ENCODE results near the gene MXRA7.

DNA sequence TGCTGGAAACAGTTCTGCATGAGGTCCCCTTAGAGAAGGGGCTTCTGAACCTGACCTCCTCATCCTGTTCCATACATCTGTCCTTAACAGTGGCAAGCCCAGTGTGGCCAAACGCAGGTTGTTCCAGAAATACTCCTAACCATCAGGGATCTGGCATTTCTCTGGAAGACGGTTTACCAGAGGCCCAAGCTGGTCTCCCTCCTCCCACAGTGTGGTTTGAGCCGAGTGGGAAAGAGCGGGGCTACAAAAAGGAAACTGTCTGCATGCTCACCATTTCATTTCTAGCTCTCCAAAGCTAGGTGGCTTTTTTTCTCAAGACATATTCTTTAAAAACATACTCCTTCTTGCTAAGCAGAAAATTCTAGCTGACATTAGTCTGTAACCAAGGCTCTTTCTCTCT is 6.0 kb downstream of the MXRA7 start:
- TF ChIP-seq CTCF (IDR thresholded peaks at IDR 0.05) (no peak), POLR2A (IDR thresholded peaks at IDR 0.05) (no peak)
